H1 (cell line): ENCODE data around the gene MYO1D. TPM values are rescaled to one million over a fixed set of nuclear protein-coding genes. Genes with fewer than 3 reads are reported as not detected.

Experiments
- CTCF ChIA-PET: fragments of 300-600 bp; sonication (Branson Sonifier 250); formaldehyde crosslinking; loops from one replicate; lab custom pipeline; 2021; ENCODE audit not compliant: partially characterized antibody; lab: Charles Lee
- POLR2A ChIA-PET: fragments of 300-600 bp; sonication (Branson Sonifier 250); formaldehyde crosslinking; loops from one replicate; lab custom pipeline; 2021; ENCODE audit warnings: inconsistent platforms; ENCODE audit not compliant: partially characterized antibody; lab: Charles Lee
- DNase-seq, 2 experiments: peaks; one replicate each; pipeline versions ENCODE4 v3.0.0 to v3.0.0-alpha.2; 2010 to 2022; ENCODE audit warnings: low spot score in 2 of 2, low read depth in 1 of 2, mixed read lengths in 1 of 2
- FAIRE-seq: peaks from 2 replicates; lab custom pipeline; 2011; peaks lifted over from hg19 to GRCh38; lab: Jason Lieb, UNC
- H2AFZ ChIP-seq: 2 replicates; pipeline ENCODE4 v1.8.1; 2012; ENCODE audit warnings: low read length, inconsistent platforms
- H2AK5ac ChIP-seq: 2 replicates; pipeline ENCODE4 v1.6.1; 2013; ENCODE audit warnings: low read depth, low read length
- H2BK120ac ChIP-seq: replicated peaks from 2 replicates; pipeline ENCODE3; 2013; ENCODE audit warnings: low read depth, low read length, inconsistent platforms
- H2BK12ac ChIP-seq: 2 replicates; pipeline ENCODE4 v1.6.1; 2013; ENCODE audit warnings: low read depth, low read length
- H2BK15ac ChIP-seq: 2 replicates; pipeline ENCODE4 v1.6.1; 2013; ENCODE audit warnings: low read length
- H2BK20ac ChIP-seq: 2 replicates; pipeline ENCODE4 v1.6.1; 2013; ENCODE audit warnings: low read length
- H2BK5ac ChIP-seq: 2 replicates; pipeline ENCODE4 v1.6.1; 2013; ENCODE audit warnings: low read depth, low read length
- H3K14ac ChIP-seq: 2 replicates; pipeline ENCODE4 v1.6.1; 2013; ENCODE audit warnings: inconsistent platforms; ENCODE audit not compliant: insufficient read length
- H3K18ac ChIP-seq: 2 replicates; pipeline ENCODE4 v1.6.1; 2013; ENCODE audit warnings: low read length; ENCODE audit errors: extremely low read depth
- H3K23ac ChIP-seq: 2 replicates; pipeline ENCODE4 v1.6.1; 2013; ENCODE audit warnings: inconsistent platforms; ENCODE audit not compliant: insufficient read length
- H3K23me2 ChIP-seq: 2 replicates; pipeline ENCODE4 v1.6.1; 2013; ENCODE audit warnings: low read depth, low read length
- H3K27ac ChIP-seq: 2 replicates; pipeline ENCODE4 v1.6.1; 2011; ENCODE audit warnings: low read depth, low read length, inconsistent platforms
- H3K27me3 ChIP-seq, 4 experiments: replicated peaks in 1 of 4; 1 replicate in 1 of 4; 2 replicates in 3 of 4; pipeline versions ENCODE4 v1.6.1 to v1.8.1; 2011 to 2013; ENCODE audit warnings: low read length in 3 of 4, mild to moderate bottlenecking in 3 of 4, inconsistent platforms in 2 of 4, mixed read lengths in 2 of 4, moderate library complexity in 1 of 4; ENCODE audit not compliant: control insufficient read depth in 3 of 4, insufficient read depth in 3 of 4; ENCODE audit errors: extremely low read depth in 1 of 4
- H3K36me3 ChIP-seq, 4 experiments: 2 replicates each; pipeline versions ENCODE4 v1.6.1 to v1.8.1; 2011 to 2013; ENCODE audit warnings: mild to moderate bottlenecking in 4 of 4, low read length in 3 of 4, moderate library complexity in 2 of 4, control low read depth in 1 of 4, inconsistent platforms in 1 of 4; ENCODE audit not compliant: insufficient read depth in 4 of 4, control insufficient read depth in 2 of 4
- H3K4ac ChIP-seq: replicated peaks from 2 replicates; pipeline ENCODE3; 2013; ENCODE audit warnings: low read length, low read depth, mixed read lengths, inconsistent platforms; ENCODE audit not compliant: insufficient read length
- H3K4me1 ChIP-seq, 4 experiments: replicated peaks in 1 of 4; 1 replicate in 1 of 4; 2 replicates in 3 of 4; pipeline versions ENCODE4 v1.6.1 to v1.8.1; 2011 to 2013; ENCODE audit warnings: low read length in 3 of 4, inconsistent platforms in 2 of 4, mixed read lengths in 1 of 4; ENCODE audit not compliant: insufficient read depth in 4 of 4, control insufficient read depth in 3 of 4
- H3K4me2 ChIP-seq, 2 experiments: 2 replicates each; pipeline versions ENCODE4 v1.6.1 to v1.8.1; 2011 to 2013; ENCODE audit warnings: low read depth in 2 of 2, low read length in 2 of 2, control low read depth in 1 of 2, inconsistent platforms in 1 of 2, mild to moderate bottlenecking in 1 of 2; ENCODE audit not compliant: insufficient read depth in 1 of 2
- H3K4me3 ChIP-seq, 4 experiments: fragments of 200-600, 300-600 bp in 1 of 4; sonication (generic), shearing (Covaris generic), sonication (Bioruptor Twin) in 1 of 4; 2 replicates each; pipeline versions ENCODE4 v1.5.1 to v1.8.1; 2011 to 2016; ENCODE audit warnings: low read length in 4 of 4, low read depth in 3 of 4, control low read depth in 2 of 4, inconsistent platforms in 2 of 4, mild to moderate bottlenecking in 2 of 4, mixed read lengths in 1 of 4, moderate library complexity in 1 of 4; ENCODE audit not compliant: insufficient read depth in 2 of 4; ENCODE audit errors: extremely low read depth in 1 of 4
- H3K56ac ChIP-seq: replicated peaks from 2 replicates; pipeline ENCODE3; 2013; ENCODE audit warnings: low read depth, mild to moderate bottlenecking, mixed read lengths, low read length, inconsistent platforms; ENCODE audit not compliant: insufficient read length
- H3K79me1 ChIP-seq: 2 replicates; pipeline ENCODE4 v1.6.1; 2013; ENCODE audit warnings: low read depth, low read length, control low read depth
- H3K79me2 ChIP-seq, 2 experiments: 2 replicates each; pipeline versions ENCODE4 v1.6.1 to v1.8.1; 2012 to 2013; ENCODE audit warnings: low read length in 2 of 2, mild to moderate bottlenecking in 2 of 2, inconsistent platforms in 1 of 2; ENCODE audit not compliant: insufficient read depth in 2 of 2, control insufficient read depth in 1 of 2
- H3K9ac ChIP-seq, 4 experiments: replicated peaks in 1 of 4; 1 replicate in 1 of 4; 2 replicates in 3 of 4; pipeline versions ENCODE4 v1.6.1 to v1.8.1; 2011 to 2013; ENCODE audit warnings: low read depth in 3 of 4, low read length in 3 of 4, control low read depth in 2 of 4, mild to moderate bottlenecking in 2 of 4, moderate library complexity in 2 of 4, inconsistent platforms in 1 of 4; ENCODE audit errors: extremely low read depth in 1 of 4
- H3K9me3 ChIP-seq, 2 experiments: 2 replicates each; pipeline versions ENCODE4 v1.6.1 to v1.8.1; 2012 to 2013; ENCODE audit warnings: mild to moderate bottlenecking in 2 of 2, moderate library complexity in 2 of 2, control low read depth in 1 of 2, inconsistent platforms in 1 of 2, low read depth in 1 of 2, low read length in 1 of 2, mixed read lengths in 1 of 2; ENCODE audit not compliant: insufficient read depth in 2 of 2
- H4K20me1 ChIP-seq, 2 experiments: replicated peaks in 1 of 2; 2 replicates each; pipeline versions ENCODE3 to v1.8.1; 2011 to 2013; ENCODE audit warnings: inconsistent platforms in 2 of 2, low read length in 2 of 2, mild to moderate bottlenecking in 1 of 2; ENCODE audit not compliant: insufficient read depth in 2 of 2, control insufficient read depth in 1 of 2
- H4K5ac ChIP-seq: 2 replicates; pipeline ENCODE4 v1.6.1; 2013; ENCODE audit warnings: low read length, low read depth, mixed read lengths, inconsistent platforms; ENCODE audit not compliant: insufficient read length
- H4K8ac ChIP-seq: 2 replicates; pipeline ENCODE4 v1.8.0; 2013; ENCODE audit warnings: mild to moderate bottlenecking, moderate library complexity, low read length, inconsistent platforms; ENCODE audit not compliant: insufficient read depth; ENCODE audit errors: extremely low read depth
- H4K91ac ChIP-seq: replicated peaks from 2 replicates; pipeline ENCODE3; 2013; ENCODE audit warnings: low read length, mixed read lengths, inconsistent platforms; ENCODE audit not compliant: insufficient read length
- NANOG ChIP-seq: IDR thresholded peaks from 2 replicates; pipeline ENCODE4 v1.6.1; 2011; ENCODE audit warnings: low read length, low read depth, mild to moderate bottlenecking, inconsistent platforms; ENCODE audit not compliant: insufficient read depth, poor library complexity, severe bottlenecking
- POLR2AphosphoS5 ChIP-seq: IDR thresholded peaks from 2 replicates; pipeline ENCODE4 v1.6.1; 2011; ENCODE audit warnings: low read depth, low read length
- RBBP5 ChIP-seq: IDR thresholded peaks from 2 replicates; pipeline ENCODE4 v1.7.1; 2012; ENCODE audit warnings: low read depth, mild to moderate bottlenecking, inconsistent platforms, low read length, moderate library complexity, borderline replicate concordance
- SP1 ChIP-seq: IDR thresholded peaks from 2 replicates; pipeline ENCODE4 v1.6.1; 2011; ENCODE audit warnings: low read depth, low read length
- polyA plus RNA-seq, 7 experiments: library from polyadenylated mRNA; depleted of rRNA in 3 of 7; stranded (reverse) in 5 of 7; unstranded in 2 of 7; fragments of >200 nt in 5 of 7; fragments of 200-250 nt in 2 of 7; gene quantifications; 1 replicate in 5 of 7; 2 replicates in 1 of 7; 4 replicates in 1 of 7; pipeline versions ENCODE4 v1.2.1 to v1.2.3, GENCODE V29; 2011 to 2013; ENCODE audit warnings: missing spikeins in 2 of 7, mixed read lengths in 2 of 7
- total RNA-seq: library from RNA; stranded (reverse); fragmentation: NEBNext Ultra II Directional; extraction: Animal tissue kit (Norgen Biotek cat#: 25700); gene quantifications from 2 replicates; pipeline ENCODE4 v1.2.1, GENCODE V29; 2021

The MYO1D gene
- total and polyA plus RNA-seq, 2 of the 8 experiments (the other 6 are each of a cell fraction or from before 2014, with no cell fraction given) = 6.5 to 25.4 TPM

- Histone ChIP-seq H3K4me2 (no peak overlapping the region), H2BK12ac (no peak overlapping the region), H2BK20ac (no peak overlapping the region), H2BK15ac (no peak overlapping the region), H4K5ac (no peak overlapping the region), H3K18ac (no peak overlapping the region), H2BK5ac (no peak overlapping the region), H3K14ac (no peak overlapping the region), H3K27me3 (no peaks in the 10 kb centered on the region), H2AK5ac (no peak overlapping the region), H4K8ac (no peak overlapping the region), H4K91ac (no peak overlapping the region), H3K9me3 (no peaks in the 10 kb centered on the region; a peak in 1 of 4 replicates), H3K79me2 (no peaks in the 10 kb centered on the region), H3K23me2 (no peaks in the 10 kb centered on the region; the same call in 1 of the 2 replicates), H3K36me3 (no peaks in the 10 kb centered on the region; a peak in 2 of 8 replicates), H3K4me1 (no peaks in the 10 kb centered on the region), H2BK120ac (no peak overlapping the region), H2AFZ (no peak overlapping the region), H3K79me1 (no peaks in the 10 kb centered on the region), H4K20me1 (no peaks in the 10 kb centered on the region), H3K56ac (no peak overlapping the region), H3K4ac (no peak overlapping the region), H3K4me3 (no peak overlapping the region), H3K23ac (no peak overlapping the region), H3K27ac (no peak overlapping the region), H3K9ac (no peak overlapping the region)
- ChIA-PET CTCF (no interaction called here), POLR2A (no interaction called here)
- TF ChIP-seq RBBP5 = no peak
- no peak for TF ChIP-seq POLR2AphosphoS5
- no peak for TF ChIP-seq NANOG
- no peak for TF ChIP-seq SP1
- FAIRE-seq (no peak), DNase-seq (no peak)
These were observed 117.4 kb downstream of the MYO1D start for GRCh38 chr17:32759476-32759875.
